COLO668 (cell line): Measurements from ENCODE around the gene MYO18A.
A peak's percentile ranks its signal among the peaks of the same experiment; 100 is the strongest.
"Not testable (repeated sequence)": the region's sequence is repeated elsewhere in the genome, so short reads cannot be mapped to it uniquely, and the experiment has no call there.

Experiments used
- DNase-seq: peaks from one replicate; lab custom pipeline; 2025; ENCODE audit not compliant: unreplicated experiment; lab: John Stamatoyannopoulos, UW

The MYO18A gene, protein sequence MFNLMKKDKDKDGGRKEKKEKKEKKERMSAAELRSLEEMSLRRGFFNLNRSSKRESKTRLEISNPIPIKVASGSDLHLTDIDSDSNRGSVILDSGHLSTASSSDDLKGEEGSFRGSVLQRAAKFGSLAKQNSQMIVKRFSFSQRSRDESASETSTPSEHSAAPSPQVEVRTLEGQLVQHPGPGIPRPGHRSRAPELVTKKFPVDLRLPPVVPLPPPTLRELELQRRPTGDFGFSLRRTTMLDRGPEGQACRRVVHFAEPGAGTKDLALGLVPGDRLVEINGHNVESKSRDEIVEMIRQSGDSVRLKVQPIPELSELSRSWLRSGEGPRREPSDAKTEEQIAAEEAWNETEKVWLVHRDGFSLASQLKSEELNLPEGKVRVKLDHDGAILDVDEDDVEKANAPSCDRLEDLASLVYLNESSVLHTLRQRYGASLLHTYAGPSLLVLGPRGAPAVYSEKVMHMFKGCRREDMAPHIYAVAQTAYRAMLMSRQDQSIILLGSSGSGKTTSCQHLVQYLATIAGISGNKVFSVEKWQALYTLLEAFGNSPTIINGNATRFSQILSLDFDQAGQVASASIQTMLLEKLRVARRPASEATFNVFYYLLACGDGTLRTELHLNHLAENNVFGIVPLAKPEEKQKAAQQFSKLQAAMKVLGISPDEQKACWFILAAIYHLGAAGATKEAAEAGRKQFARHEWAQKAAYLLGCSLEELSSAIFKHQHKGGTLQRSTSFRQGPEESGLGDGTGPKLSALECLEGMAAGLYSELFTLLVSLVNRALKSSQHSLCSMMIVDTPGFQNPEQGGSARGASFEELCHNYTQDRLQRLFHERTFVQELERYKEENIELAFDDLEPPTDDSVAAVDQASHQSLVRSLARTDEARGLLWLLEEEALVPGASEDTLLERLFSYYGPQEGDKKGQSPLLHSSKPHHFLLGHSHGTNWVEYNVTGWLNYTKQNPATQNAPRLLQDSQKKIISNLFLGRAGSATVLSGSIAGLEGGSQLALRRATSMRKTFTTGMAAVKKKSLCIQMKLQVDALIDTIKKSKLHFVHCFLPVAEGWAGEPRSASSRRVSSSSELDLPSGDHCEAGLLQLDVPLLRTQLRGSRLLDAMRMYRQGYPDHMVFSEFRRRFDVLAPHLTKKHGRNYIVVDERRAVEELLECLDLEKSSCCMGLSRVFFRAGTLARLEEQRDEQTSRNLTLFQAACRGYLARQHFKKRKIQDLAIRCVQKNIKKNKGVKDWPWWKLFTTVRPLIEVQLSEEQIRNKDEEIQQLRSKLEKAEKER (N-terminal part only)

DNA sequence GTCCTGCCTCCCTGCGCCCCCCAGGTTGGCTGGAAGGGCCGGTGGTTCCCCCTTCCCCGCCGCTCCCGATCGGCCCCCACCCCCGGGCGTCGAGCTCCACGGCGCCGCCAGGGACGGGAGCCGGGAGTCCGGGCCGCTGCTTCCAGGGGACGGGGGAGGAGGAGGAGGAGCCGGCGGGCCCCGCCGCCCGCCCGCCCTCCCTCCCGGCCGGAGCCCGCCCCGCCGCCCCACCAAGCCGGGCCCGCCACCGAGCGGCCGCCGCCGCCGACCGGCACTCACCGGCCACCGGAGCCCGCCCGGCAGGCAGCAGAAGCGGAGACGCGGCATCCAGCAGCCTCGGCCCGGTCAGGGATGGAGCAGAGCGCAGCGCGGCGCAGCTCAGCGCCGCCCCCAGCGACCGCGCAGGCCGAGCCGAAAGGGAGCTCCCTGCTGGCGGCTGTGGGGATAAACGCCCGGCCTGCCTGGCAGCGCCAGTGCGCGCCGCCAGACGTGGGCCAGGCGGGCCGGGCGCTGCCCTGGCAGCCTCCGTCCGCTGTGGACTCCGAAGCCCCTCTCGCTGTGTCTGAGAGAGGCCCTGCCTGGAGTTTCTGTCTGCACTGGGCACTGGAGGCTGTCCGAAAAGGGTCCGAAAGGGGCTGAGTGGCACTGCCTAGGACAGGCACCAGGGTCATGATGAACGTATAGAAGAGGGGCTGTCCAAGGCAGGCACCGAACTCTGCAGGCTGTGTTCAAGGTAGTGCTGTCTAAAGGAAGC lies at the start of gene MYO18A:
Gene MYO18A, minus strand, starts transcription at position 365 of the 754 bp plus-strand sequence. CDS start 13,458 bp downstream, outside the sequence.
- peak; percentile 80 for DNase-seq

DNA sequence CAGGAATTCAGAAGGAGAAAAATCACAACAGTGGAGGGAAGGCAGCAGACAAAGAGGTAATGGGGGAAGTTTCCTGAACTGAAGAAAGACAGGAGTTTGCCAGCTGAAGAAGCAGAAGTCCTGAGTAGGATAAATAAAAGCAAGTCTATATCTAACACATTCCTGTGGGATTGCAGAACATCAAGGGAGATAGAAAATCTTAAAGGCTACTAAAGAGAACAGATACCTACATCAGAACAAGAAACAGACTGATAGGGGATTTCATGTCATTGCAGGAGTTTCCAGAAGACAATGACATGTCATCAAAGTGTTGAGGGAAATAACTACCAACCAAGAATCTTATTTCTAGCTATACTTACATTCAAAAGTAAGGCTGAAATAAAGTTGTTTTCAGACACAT lies 45.2 kb upstream of the MYO18A start:
- DNase-seq: no peak

DNA sequence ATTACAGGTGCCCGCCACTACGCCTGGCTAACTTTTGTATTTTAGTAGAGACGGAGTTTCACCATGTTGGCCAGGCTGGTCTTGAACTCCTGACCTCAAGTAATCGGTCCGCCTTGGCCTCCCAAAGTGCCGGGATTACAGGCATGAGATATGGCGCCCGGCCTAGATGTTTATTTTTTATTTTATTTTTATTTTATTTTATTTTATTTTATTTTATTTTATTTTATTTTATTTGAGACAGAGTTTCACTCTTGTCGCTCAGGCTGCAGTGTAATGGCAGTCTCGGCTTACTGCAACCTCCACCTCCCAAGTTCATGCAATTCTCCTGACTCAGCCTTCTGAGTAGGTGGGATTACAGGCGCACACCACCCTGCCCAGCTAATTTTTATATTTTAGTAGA lies 41.1 kb upstream of the MYO18A start:
- not testable (repeated sequence) for DNase-seq

DNA sequence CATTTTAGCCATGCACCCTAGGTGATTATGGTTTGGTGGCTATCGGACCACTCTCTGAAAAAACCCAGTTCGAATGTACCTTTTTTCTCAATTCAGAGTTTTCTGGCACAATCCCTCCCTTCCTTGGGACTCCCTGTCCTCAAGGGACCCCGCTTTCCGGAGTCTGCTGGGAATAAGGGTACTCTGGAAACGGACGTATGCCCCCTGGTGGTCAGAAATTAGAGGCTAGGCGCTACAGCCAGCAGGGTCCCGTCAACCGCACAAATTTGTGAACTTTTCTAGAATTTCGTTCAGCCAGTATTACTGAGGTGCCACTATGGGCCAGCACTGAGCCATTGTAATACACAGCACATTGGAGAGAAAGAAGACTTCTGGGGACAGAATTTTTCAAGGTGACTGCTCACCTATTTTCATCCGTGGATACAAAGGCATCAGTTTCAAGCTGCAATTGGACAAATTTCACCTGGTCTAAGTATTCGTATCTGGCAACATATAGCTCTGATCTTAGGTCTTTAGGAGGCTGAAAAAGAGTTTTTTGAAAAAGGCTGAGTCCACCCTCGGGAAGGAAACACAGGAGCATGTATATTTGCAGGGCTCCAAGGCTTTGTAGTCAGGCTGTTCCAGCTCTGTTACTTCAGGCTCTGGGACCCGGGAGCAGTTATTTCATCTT lies 39.3 kb upstream of the MYO18A start:
- DNase-seq: peak; percentile 44

DNA sequence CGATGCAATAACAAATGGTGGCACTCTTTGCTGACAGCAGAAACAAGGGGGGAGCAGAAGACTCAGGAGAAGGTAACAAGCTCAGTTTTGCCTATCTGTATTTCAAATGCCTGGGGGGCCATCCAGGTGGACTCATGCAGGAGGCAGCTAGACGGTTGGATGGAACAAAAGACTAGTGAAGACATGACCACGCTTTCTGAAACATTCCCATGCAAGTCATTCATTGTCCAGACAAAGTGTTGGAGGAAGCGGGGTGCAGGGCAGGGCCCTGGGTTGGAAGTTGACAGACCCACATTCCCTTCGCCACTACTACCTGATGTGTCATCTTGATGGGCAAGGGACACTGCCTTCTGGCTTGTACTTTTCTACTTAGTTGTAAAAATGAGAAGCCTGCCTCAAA lies 36.7 kb upstream of the MYO18A start:
- DNase-seq: no peak

DNA sequence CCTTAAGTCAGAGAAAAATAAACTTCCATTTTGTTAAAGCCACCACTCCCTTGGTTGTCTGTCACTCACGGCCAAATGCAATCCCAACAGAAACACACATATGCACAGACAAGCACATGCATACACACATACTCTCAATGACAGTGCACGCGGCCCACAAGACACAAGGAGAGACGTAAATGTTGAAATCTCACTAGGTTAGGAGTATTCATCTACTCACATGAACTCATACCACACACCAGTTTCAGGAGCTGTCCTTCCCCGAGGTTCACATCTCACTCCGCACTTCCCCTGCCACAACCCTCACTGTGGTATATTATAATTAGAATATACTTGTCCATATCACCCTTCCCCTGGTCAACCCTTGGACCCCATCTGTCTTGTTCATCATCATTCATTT lies 36.0 kb upstream of the MYO18A start:
- no peak for DNase-seq

DNA sequence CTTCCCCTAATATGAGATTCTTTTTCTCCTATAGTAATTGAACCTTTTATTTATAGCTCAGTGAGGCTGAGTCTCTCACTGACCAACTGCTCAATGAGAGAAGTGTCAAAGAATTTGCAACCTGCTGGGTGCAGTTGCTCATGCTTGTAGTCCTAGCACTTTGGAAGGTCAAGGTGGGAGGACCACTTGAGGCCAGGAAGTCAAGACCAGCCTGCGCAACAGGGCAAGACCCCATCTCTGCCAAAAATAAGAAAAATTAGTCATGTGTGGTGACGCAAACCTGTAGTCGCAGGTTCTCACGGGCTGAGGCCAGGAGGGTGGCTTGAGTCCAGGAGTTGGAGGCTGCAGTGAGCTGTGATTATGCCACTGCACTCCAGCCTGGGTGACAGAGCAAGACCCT lies 35.5 kb upstream of the MYO18A start:
- DNase-seq: no peak

DNA sequence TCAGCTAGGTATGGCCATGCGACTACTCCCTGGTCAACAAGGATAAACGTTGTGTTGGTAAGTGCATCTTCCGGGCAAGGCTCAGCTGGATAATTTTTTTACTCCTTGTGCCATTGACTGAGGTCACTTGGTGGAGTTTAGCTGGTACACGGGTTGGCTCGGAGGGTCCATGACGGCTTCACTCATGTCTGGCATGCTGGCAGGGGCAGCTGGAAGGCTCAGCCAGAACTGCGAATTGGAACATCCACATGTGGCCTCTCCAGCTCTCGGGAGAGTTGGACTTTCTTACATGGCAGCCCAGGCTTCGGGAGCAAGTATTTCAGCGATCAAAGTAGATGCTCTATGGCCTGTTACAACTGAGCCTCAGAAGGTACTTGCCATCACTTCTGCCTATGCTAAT lies 35.0 kb upstream of the MYO18A start:
- DNase-seq: no peak

DNA sequence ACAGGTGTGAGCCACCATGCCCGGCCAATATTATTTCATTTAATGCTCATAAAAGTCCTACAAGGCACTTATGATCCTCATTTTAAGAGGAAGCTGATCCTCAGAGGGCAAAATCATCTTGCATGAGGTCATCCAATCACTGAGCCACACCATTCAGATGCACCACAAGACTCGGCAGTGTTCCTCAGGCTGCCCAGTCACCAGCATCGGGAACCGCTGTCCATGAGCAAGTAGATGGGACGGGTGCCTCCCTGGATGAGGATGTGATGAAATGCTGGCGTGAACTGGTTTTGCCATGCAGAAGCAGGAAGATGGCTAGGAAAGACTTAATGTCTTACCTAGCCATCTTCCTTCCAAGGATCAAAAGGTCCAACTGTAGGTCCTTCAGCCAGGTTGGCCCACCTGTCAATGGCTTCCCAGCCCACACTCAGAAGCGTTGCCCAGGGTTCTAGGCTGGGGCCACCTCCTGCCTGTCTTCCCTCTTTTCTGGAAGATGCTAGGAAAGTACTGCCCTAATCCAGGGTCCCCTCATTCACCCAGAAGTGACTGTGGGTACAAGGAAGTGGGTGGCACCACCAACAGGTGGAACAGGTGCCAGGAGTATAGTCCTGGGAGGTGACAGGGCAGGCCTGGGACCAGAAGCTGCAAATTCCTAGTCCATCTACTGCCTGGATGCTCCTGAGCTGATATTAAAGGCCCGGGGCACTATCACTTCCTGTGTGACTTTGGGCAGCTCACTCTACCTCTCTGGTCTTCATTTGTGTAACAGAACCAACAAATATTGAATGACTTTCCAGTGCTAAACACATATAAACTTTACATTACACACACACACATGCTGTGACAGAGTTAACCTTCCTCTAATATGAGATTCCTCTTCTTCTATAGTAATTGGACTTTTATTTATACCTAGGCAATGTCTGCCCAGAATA lies 34.3 kb upstream of the MYO18A start:
- DNase-seq: no peak

DNA sequence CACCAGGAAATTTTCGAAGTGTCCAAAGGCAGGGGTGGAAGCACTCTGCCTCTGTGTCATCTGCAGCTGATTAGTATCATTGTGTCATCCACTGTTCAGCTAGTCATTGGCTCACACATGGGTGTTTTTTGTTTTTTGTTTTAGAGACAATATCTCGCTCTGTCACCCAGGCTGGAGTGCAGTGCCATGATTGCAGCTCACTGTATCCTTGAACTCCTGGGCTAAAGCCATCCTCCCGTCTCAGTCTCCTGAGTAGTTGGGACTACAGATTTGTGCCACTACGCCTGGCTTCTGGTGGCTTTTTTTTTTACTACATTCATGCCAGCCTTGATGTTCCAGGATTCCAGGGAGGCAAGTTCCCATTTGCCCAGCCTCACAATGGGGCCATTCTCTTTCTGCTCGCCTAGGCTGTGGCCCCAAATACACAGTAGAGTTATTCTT lies 32.5 kb upstream of the MYO18A start:
- no peak for DNase-seq

DNA sequence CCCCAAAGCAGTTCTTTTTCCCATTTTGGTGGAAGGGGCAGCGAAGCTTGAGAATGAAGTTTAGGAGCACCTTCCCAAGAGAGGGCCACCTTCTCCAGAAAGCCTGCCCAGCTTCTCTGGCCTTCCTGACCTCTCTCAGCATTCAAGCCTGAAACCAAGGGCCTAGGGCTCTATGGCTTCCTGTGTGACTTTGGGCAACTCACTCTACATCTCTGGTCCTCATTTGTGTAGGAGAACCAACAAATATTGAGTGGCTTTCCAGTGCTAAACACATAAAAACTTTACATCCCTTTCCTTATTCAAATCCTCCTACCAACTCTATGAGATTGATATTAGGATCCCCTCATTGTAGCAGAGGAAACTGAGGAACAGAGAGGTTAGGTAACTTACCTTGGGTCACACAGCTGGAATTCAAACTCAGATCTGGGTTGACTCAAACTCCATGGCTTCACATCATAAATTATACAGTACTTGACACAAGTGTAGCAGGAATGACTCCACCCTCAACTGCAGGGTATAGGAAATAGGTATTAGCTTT lies 32.0 kb upstream of the MYO18A start:
- no peak for DNase-seq

DNA sequence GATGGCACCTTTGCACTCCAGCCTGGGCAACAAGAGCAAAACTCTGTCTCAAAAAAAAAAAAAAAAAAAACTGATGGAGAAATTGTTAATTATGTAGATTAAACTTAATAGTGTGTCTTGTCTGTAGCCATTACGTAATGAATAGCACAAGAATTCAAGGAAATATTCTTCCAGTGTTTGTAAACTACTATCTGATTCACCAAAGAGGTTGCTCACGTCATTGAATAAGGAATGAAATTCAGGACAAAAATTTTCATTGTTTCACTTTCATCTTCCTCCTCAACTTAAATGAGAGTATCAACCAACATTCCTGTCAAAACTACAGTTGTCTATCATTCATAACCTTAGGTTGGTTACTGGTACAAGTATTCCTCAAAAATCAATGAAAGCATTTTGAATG lies 30.7 kb upstream of the MYO18A start:
- no peak for DNase-seq

DNA sequence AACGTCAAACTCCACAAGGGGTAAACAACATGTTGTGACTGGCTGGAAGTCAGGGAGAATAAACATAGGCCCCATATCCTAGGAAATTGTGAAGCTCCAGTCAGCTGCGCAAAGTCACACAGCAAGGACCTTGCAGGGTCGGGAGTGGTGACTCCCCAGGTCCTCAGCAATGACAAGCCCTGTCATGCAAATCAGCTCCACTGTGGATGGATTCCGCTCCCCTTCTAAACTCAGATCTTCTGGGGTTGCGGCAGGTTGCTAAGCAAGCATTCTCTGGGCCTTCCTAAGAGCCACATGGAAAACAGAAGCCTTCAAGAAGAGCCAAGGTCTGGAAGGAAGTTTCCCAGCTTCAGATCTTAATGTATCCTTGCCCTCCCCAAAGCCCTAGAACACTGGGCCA lies 28.9 kb upstream of the MYO18A start:
- DNase-seq: no peak

DNA sequence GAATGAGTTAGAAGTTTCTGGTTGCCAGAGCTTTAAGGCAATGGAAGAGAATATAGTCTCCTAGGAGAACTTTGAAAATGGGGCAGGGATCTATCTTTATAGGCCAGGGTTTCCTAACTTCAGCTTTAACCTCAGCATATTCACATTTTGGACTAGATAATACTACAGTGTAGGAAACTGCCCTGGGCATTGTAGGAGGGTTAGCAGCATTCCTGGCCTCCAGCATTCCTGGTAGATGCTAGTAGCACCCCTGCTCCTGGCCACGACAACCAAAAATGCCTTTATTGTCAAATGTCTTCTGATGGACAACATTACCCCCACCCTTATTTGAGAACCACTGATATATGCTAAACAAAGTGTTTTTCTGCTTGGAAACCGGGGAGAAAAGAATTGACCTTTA lies 27.8 kb upstream of the MYO18A start:
- no peak for DNase-seq

DNA sequence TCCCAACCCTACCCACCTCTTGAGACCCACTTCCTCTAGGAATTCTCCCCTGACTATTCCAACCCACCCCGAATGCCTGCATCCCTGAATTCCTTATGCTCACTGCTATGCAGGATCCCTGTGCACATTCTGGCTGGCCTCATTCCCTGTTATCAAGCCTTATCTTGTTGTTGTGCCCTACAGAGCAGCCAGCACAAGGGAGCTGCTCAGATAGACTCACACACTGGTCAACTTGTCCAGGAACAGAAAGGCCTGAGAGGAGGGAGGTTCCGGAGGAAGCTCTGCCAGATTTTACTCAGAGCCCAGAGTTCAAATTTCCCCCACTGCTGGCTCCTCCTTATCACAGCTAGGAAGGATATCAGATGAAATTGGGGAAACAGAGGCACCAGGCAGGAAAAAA lies 24.8 kb upstream of the MYO18A start:
- DNase-seq: no peak

DNA sequence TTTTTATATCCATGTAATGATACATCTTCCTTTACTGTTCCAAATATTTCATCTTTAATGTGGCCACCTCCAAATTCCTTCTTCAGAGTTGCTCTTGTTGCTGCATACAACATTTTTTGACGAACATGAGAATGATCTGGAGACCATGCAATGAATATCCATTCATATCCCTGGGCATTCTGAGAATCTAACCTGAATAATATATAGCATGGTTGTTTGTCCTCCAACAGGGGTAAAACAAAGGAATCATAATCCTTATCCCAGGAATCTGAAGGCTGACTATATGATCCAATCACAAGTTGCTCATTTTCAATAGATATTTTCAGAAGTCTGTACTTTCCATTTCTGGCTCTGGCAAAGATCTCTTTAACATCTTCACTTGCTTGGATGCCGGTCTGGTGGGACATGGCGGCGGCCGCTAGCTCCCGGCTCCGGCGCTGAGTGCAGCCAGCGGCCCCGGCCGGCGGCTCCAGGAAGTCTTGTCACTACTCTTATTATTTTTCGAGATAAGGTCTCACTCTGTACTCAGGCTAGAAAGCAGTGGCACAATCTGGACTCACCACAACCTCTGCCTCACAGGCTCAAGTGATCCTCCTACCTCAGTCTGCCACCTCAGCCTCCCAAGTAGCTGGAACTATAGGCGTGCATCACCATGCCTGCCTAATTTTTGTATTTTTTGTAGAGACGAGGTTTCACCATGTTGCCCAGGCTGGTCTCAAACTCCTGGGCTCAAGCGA lies 24.0 kb upstream of the MYO18A start:
- not testable (repeated sequence) for DNase-seq

DNA sequence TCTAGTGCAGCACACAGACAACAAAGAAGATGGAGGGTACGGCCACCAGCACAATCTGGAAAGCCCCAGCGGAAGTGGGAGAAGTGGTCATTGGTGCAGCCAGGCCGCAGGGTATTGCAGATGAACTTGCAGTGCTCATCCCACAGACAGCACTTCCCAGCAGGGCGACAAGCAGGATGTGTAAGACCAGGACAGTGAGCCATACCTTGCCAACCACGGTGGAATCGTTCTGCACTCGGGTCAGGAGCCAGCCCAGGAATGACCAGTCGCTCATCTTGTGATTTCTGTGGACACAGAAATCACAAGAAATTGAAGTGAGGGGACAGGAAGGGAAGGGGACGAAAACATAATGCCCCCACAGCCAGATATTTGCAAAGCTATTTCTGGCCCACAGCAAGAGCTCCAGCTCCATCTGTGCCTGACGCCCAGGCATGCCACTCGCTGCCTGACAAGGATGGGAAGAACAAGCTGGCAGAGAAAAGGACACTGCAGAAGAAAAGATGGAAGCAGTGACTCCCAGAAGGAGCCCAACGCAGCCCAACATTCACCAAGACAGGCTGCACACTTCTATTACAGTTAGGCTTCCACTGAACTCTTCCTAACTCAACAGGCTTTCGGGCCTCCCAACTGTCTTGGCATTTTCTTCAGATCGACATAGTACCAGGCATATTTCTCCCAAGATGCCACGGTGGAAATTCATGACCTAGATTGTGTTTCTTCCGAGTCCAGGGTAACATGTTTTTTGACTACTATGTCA lies 17.5 kb upstream of the MYO18A start:
- DNase-seq: no peak
